ENCODE data around the gene SLC35A5. TPM values are rescaled to one million over a fixed set of nuclear protein-coding genes. Genes with fewer than 3 reads are reported as not detected.
"Not testable (repeated sequence)": the region's sequence is repeated elsewhere in the genome, so short reads cannot be mapped to it uniquely, and the experiment has no call there.

The SLC35A5 gene
- polyA plus RNA-seq (ENCODE audit: insufficient read length) = 24.4 TPM

DNA sequence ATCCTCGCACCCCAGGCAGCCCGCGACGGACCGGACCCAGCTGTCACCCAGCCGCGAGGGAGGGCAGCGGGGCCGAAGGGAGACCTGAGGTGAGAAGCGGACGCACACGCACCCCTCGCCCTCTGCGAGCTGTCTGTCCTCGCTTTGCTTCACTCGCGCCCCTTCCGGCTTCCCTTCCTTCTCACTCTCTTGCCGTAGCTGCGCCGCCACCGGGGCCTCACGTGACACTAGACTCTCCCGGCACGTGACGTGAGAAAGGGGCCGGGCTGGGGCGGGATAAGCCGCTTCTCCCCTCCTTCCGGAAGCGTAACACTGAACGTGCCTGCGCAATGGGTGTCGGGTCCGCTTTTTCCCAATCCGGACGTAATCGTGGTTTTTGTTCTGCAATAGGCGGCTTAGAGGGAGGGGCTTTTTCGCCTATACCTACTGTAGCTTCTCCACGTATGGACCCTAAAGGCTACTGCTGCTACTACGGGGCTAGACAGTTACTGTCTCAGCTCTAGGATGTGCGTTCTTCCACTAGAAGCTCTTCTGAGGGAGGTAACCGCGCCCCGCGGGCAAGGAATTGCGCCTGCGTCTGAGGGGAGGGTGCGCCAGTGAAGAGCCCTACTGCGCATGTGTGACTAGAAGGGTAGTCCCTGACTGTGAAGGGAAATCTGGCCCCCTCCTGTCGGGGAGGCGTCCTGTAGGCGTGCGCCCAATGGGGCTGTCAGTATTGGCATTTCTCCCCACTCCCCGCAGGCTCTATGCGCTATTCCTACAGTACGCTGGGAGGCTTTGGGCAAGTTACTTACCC, at the start of gene SLC35A5, which contains the start of gene ATG3:
SLC35A5 (plus strand) TSS at position 312 of the 796 bp plus-strand sequence. CDS start 1,359 bp downstream, outside the sequence.
ATG3 (minus strand) TSS at position 229 of the 796 bp plus-strand sequence. CDS start 434 bp downstream, outside the sequence.
- peak; percentile 95 for DNase-seq (ENCODE audit: low read depth)

- DNase-seq (ENCODE audit: low read depth) = no peak
These were observed 49.5 kb upstream of the SLC35A5 start for GRCh38 chr3:112512320-112512719.

DNA sequence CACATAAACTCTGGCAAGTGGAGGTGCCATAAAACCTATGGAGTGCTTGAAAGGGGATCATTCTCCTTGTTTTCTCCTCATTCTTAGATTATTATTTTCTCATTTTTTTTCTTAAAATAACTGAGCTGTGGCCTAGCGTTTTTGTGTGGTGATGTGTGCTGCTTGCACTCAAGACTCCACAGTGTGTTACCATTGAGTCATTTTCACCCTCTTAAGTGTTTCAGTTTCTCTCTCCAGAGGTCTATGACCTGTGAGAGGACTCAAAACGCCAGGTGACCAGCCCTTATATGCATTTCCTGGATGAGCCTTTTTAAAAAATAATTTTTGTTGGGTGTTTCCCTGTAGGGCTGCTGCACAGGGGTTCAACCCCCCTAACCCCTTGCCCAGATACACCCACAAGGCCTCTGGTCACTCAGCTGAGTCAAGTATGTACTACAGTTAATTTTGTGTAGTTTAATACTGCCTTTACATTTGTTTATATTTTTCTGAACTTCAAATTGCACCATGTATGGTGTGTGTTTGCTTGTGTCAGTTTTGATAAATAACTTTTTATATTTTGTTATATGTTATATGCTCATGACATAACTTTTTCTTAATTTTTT, 47.2 kb upstream of the SLC35A5 start:
- DNase-seq (ENCODE audit: low read depth) = no peak

GRCh38 chr3:112518970-112519369, 42.9 kb upstream of the SLC35A5 start:
- DNase-seq (ENCODE audit: low read depth) = not testable (repeated sequence)

DNA sequence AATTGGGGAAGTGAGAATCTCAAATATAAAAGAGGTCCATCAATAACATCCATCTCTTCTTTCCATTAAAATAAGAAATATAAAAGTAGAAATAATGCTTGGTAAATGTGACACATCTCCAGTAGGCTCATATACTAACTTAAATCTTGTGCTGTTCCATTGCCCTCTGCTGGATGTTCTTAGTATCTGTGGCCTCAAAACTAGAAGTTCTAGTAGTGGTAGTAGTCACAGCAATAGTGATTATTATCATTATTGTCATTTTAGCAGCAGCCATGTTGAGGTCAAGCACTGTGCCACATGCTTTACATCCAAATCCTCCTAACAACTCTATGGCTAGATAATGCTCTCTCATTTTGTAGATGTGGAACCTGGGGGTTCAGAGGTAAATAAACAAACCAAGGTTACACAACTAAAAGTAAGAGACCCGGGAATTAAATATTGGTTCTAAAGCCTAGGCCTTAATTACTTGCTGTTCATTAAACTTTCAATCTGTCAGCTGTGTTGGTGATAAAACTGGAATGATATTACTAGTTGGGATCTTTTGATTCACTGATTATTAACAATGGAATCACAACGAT, 42.3 kb upstream of the SLC35A5 start:
- peak; percentile 47 for DNase-seq (ENCODE audit: low read depth)

GRCh38 chr3:112524127-112524526, 37.7 kb upstream of the SLC35A5 start:
- not testable (repeated sequence) for DNase-seq (ENCODE audit: low read depth)

- no peak for DNase-seq (ENCODE audit: low read depth)
These were observed 31.3 kb upstream of the SLC35A5 start for GRCh38 chr3:112530573-112530972.

- peak; percentile 9 for DNase-seq (ENCODE audit: low read depth)
These were observed 30.5 kb upstream of the SLC35A5 start for GRCh38 chr3:112531358-112531781.

DNA sequence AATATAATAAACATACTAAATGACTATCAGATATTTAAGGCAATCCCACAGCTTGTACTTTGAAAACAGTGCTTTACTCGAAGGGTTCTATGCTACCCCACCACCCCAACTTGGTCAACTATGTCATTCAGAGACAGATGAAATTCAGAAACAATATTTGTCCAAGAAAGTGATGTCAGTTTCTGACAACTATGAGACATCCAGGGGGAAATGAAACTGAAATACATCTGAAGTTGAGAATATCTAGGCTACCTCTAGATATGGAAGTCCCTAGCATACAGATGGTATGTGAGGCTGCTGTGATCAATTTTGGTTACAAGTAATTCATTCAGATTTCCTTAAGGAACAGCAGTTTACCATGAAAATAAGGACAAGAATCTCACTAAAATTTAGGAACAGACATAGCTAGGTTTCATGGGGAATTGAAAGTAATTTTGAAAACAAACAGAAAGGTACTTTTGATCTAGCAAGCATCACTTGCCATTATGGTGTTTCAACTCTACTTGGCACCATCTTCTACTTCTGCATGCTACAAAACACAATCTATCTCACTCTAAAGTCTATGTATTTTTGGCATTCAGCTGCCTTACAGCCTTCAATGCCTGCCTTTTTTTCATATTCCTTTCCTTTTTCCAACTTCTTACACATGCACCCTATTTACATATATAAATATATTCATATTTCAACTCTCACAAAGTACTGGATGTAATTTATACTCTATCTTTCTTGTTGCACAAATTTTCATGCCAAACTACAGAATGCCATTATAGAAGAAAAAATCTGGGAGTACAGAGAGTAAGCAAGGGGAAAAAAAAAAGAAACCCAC, 21.8 kb upstream of the SLC35A5 start:
- DNase-seq (ENCODE audit: low read depth) = no peak

DNA sequence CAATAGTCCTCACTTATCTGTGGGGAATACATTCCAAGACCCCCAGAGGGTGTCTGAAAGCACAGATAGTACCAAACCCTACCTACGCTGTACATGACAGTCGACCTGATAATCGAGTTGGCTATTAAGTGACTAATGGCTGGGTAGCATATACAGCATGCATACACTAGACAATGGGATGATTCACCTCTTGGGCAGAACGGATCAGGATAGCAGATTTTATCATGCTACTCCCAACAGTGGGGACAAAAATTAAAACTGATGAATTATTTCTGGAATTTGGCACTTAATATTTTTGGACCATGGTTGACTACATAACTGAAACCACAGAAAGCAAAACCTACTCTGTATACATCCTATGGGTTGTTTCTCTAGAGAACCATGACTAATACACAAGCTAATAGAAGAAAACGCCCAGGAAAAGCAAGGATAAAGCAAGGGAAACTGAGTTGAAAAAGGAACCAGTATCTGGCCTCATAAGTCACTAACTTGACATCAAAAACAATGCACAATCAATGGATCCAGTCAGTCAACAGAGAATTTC, 15.6 kb upstream of the SLC35A5 start:
- no peak for DNase-seq (ENCODE audit: low read depth)

DNA sequence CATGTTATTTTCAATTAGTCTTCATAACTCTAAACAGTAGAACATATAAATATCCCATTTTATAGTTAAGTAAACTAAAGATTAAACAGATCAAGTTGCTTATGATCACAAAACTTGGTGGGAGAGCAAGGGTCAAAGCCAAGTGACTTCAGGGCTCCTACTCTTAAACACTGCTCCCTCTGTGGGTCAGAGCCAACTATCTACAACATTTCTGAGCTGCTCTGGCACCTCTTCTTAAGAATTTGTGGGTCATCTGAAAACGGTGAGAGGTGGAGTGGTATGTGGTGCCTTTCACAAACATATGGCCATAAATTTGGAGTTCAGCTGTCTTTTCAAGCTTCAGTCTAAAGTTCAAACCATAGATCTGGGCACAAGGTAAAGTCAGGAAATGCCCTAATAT, 11.0 kb upstream of the SLC35A5 start:
- no peak for DNase-seq (ENCODE audit: low read depth)

DNA sequence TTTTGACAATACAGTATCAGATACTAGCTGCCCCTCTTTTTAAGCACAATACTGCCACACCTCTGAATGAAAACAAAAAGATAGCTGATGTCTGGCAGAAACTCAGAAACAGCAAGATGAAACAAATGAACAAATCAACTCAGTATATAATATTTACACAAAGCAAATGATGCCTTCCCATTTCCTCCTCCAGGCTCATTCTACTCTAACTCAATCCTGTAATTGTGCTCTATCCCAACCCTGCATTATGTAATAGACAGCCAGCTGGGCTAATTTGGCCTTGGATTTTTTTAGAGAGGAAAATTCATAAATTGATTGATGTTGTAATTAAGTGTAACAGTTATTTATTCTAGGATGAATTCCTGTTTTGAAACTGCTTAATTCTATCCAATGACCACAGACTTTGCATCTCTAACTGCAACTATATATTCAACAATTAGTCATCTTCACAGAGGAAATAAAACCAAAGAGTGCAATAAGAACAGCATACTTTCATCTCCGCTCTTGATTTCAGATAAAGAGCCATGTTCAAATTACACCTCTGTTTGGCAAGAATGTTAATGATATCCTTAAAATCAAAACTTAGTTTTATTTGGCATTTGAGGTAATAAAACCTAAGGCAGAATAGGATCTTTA, 6.2 kb upstream of the SLC35A5 start:
- DNase-seq (ENCODE audit: low read depth) = no peak

DNA sequence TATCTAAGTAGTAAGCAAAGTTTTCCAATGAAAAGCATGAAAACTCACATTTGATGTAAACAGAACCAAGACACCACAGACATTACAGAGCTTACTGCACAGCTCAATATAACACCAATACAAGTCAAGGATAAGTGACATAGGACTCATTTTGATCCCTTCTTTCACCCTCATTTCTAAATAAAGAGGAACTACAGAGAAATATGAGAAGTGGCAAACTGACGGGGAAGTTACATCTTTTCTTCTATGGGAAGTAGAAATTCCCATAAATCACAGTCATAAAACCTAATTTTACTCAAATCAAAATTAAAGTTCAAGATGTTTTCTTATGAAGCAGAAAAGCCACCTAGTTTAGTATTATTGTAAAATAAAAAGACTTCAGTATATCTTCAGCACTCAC, 3.9 kb upstream of the SLC35A5 start:
- no peak for DNase-seq (ENCODE audit: low read depth)

DNA sequence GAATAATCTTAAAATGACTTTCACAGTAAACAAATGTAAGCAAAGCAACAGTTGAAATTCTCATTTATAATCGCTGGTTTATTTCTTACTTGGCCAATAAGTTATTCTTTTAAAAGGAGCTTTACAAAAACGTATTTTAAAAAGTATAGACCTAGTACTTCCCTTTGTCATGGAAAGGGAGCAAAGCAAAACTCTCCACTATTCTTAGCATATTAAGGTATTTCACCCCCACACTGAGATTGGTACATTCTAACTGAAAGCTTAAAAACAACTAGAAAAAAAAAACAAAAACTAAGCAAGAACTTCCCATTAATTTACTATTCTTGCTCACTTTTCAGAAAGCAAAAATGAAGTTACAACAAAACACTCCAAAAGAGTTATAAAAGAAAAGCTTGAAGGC, 1.5 kb upstream of the SLC35A5 start:
- DNase-seq (ENCODE audit: low read depth) = no peak

DNA sequence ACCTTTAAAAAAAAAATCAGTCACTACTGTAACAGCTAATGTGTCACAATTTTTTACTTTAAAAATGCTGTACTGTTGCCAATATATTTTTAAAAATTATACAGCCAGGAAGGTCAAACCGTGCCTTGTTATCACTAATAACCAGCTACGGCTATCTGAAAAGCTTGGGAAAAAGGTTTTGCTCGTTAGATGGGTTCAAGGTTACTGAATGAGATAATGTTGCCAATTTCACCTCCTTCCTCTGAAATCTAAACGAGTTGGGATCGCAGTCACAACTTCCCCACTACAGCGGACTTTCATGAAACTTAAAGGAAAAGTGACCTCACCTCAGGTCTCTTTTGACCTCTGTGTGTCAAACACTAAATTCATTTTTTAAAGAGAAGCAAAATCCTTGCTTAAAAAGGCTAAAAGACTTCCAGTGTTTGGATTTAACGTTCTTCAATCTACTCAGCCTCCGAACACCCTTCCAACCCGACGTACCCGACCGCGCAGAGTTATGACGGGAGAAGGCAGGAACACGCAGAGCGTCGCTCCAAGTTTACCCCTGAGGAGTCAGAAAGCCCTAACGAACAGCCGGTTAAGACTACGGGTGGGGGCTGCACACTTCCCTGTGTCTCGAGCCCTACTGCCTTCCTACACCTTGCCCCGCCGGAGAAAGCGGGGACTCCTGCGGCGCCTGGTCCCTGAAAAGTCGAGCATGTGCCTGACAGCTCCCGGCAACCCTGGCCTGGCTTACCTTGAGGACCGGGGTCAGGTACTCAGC, 943 bp upstream of the SLC35A5 start:
- peak; percentile 50 for DNase-seq (ENCODE audit: low read depth)

GRCh38 chr3:112561484-112561733, 436 bp upstream of the SLC35A5 start:
- DNase-seq (ENCODE audit: low read depth) = peak; percentile 5

DNA sequence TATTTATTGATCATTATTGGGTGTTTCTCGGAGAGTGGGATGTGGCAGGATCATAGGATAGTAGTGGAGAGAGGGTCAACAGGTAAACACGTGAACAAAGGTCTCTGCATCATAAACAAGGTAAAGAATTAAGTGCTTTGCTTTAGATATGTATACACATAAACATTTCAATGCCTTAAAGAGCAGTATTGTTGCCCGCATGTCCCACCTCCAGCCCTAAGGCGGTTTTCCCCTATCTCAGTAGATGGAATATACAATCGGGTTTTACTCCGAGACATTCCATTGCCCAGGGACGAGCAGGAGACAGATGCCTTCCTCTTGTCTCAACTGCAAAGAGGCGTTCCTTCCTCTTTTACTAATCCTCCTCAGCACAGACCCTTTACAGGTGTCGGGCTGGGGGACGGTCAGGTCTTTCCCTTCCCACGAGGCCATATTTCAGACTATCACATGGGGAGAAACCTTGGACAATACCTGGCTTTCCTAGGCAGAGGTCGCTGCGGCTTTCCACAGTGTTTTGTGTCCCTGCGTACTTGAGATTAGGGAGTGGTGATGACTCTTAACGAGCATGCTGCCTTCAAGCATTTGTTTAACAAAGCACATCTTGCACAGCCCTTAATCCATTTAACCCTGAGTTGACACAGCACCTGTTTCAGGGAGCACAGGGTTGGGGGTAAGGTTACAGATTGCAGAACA, 2.5 kb downstream of the SLC35A5 start:
- DNase-seq (ENCODE audit: low read depth) = not testable (repeated sequence)

DNA sequence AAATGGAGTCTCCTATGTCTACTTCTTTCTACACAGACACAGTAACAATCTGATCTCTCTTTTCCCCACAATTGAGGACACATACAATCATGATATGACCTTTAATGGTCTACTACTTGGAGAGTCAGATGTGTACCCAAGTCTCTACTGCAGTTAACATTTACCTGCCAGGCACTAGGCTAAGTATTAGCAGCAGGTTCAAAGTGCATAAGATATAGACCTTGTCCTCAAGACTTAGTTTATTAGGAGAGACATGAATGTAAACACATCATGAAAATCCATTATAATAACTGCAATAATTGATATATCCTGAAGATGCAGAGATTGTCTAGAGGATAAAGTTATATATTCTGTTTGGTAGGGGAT, 3.1 kb downstream of the SLC35A5 start:
- DNase-seq (ENCODE audit: low read depth) = no peak

- DNase-seq (ENCODE audit: low read depth) = no peak
These were observed 6.8 kb downstream of the SLC35A5 start for GRCh38 chr3:112568642-112569041.

GRCh38 chr3:112569265-112569664, 7.4 kb downstream of the SLC35A5 start:
- no peak for DNase-seq (ENCODE audit: low read depth)

Measured in forelimb muscle (tissue), 1 donor.